Bronchial epithelial cell (primary cell): Measurements from ENCODE around the gene ITPRID2. TPM values are rescaled to one million over a fixed set of nuclear protein-coding genes. Genes with fewer than 3 reads are reported as not detected.
A peak's percentile ranks its signal among the peaks of the same experiment; 100 is the strongest.

ENCODE experiments used
- DNase-seq: peaks from one replicate; pipeline ENCODE4 v3.0.0-alpha.2; 2010; ENCODE audit warnings: low read depth
- FAIRE-seq: peaks from 2 replicates; lab custom pipeline; 2011; peaks lifted over from hg19 to GRCh38; lab: Jason Lieb, UNC
- H3K27me3 ChIP-seq: 2 replicates; pipeline ENCODE4 v1.5.1; 2011; ENCODE audit warnings: low read length; ENCODE audit not compliant: control insufficient read depth, insufficient read depth
- H3K36me3 ChIP-seq: 2 replicates; pipeline ENCODE4 v1.5.1; 2011; ENCODE audit warnings: low read length; ENCODE audit not compliant: control insufficient read depth, insufficient read depth
- H3K4me3 ChIP-seq: 2 replicates; pipeline ENCODE4 v1.5.1; 2011; ENCODE audit warnings: mild to moderate bottlenecking, low read depth, low read length, control low read depth
- CTCF ChIP-seq: IDR thresholded peaks from 2 replicates; pipeline ENCODE4 v1.5.1; 2011; ENCODE audit warnings: mild to moderate bottlenecking, moderate library complexity, low read length, control low read depth, inconsistent platforms; ENCODE audit not compliant: insufficient read depth, severe bottlenecking
- total RNA-seq: library from RNA; depleted of rRNA; stranded (reverse); fragments of >200 nt; gene quantifications from 2 replicates; pipeline ENCODE4 v1.2.1, GENCODE V29; 2014

ITPRID2 gene
- total RNA-seq, 1 donor from 2014 or later = 106 TPM

GRCh38 chr2:181882246-181883020 lies 9.1 kb upstream of the ITPRID2 start:
- TF ChIP-seq CTCF = no peak
- no peak for FAIRE-seq
- DNase-seq = no peak
- Histone ChIP-seq H3K36me3 (no peaks in the 10 kb centered on the region), H3K27me3 (no peaks in the 10 kb centered on the region), H3K4me3 (no peak overlapping the region)

- no peak for DNase-seq
- Histone ChIP-seq H3K36me3 (no peaks in the 10 kb centered on the region), H3K27me3 (no peaks in the 10 kb centered on the region), H3K4me3 (no peak overlapping the region)
- FAIRE-seq = no peak
- TF ChIP-seq CTCF = no peak
Observed at GRCh38 chr2:181884601-181885000, 6.9 kb upstream of the ITPRID2 start.

- no peaks in the 10 kb centered on the region for H3K27me3 ChIP-seq
- DNase-seq (no peak), FAIRE-seq (no peak)
Observed at GRCh38 chr2:181885096-181885495, 6.4 kb upstream of the ITPRID2 start.

GRCh38 chr2:181886192-181886591 lies 5.3 kb upstream of the ITPRID2 start:
- TF ChIP-seq CTCF = no peak
- DNase-seq (peak; percentile 62), FAIRE-seq (no peak)
- no peak overlapping the region for H3K4me3 ChIP-seq
- H3K36me3 ChIP-seq = no peaks in the 10 kb centered on the region
- no peaks in the 10 kb centered on the region for H3K27me3 ChIP-seq

More at GRCh38 chr2:181885096-181885495, 6.4 kb upstream of the ITPRID2 start:
- Histone ChIP-seq H3K4me3 (no peak overlapping the region), H3K36me3 (no peaks in the 10 kb centered on the region)
- no peak for TF ChIP-seq CTCF

- DNase-seq (peak; percentile 48), FAIRE-seq (no peak)
- Histone ChIP-seq H3K27me3 (no peaks in the 10 kb centered on the region), H3K4me3 (no peak overlapping the region), H3K36me3 (no peaks in the 10 kb centered on the region)
- TF ChIP-seq CTCF = no peak
Observed at GRCh38 chr2:181887045-181887444, 4.5 kb upstream of the ITPRID2 start.
